Immature natural killer cell (primary cell): ENCODE measurements around the gene PARP3. TPM values are rescaled to one million over a fixed set of nuclear protein-coding genes. Genes with fewer than 3 reads are reported as not detected.
"Not testable (repeated sequence)": the region's sequence is repeated elsewhere in the genome, so short reads cannot be mapped to it uniquely, and the experiment has no call there.

Experiments used
- DNase-seq, 3 donors: peaks; one replicate each; pipeline ENCODE4 v3.0.0; 2022; ENCODE audit warnings: mixed read lengths in 1 of 3
- H3K27ac Mint-ChIP-seq, 6 donors: one replicate each; pipeline ENCODE4 v1.8.0; 2020; ENCODE audit warnings: mixed read lengths in 6 of 6, mild to moderate bottlenecking in 5 of 6, inconsistent platforms in 4 of 6, moderate library complexity in 3 of 6
- H3K27me3 Mint-ChIP-seq, 3 donors: one replicate each; pipeline ENCODE4 v1.8.0; 2020 to 2021; ENCODE audit warnings: low read depth in 3 of 3, mild to moderate bottlenecking in 3 of 3, mixed read lengths in 3 of 3, moderate library complexity in 3 of 3, inconsistent platforms in 1 of 3
- H3K36me3 Mint-ChIP-seq, 3 donors: one replicate each; pipeline ENCODE4 v1.8.0; 2020; ENCODE audit warnings: mixed read lengths in 3 of 3, inconsistent platforms in 2 of 3, mild to moderate bottlenecking in 2 of 3
- H3K4me1 Mint-ChIP-seq, 2 donors: one replicate each; pipeline ENCODE4 v1.8.0; 2020; ENCODE audit warnings: inconsistent platforms in 2 of 2, mild to moderate bottlenecking in 2 of 2, mixed read lengths in 2 of 2, moderate library complexity in 1 of 2
- H3K4me3 Mint-ChIP-seq, 5 donors: one replicate each; pipeline ENCODE4 v1.8.0; 2020; ENCODE audit warnings: mild to moderate bottlenecking in 5 of 5, mixed read lengths in 5 of 5, inconsistent platforms in 3 of 5, moderate library complexity in 3 of 5
- H3K9me3 Mint-ChIP-seq, 6 donors: one replicate each; pipeline ENCODE4 v1.8.0; 2020; ENCODE audit warnings: mild to moderate bottlenecking in 6 of 6, mixed read lengths in 6 of 6, inconsistent platforms in 4 of 6, moderate library complexity in 3 of 6
- polyA plus RNA-seq, 3 donors: library from polyadenylated mRNA; unstranded; fragments of 300-500 nt; fragmentation: Illumina TruSeq; gene quantifications; one replicate each; pipeline ENCODE4 v1.2.3, GENCODE V29; 2021

Gene PARP3
- polyA plus RNA-seq, 3 donors from 2014 or later: 2.3 to 2.9 TPM; not detected in 1

DNA sequence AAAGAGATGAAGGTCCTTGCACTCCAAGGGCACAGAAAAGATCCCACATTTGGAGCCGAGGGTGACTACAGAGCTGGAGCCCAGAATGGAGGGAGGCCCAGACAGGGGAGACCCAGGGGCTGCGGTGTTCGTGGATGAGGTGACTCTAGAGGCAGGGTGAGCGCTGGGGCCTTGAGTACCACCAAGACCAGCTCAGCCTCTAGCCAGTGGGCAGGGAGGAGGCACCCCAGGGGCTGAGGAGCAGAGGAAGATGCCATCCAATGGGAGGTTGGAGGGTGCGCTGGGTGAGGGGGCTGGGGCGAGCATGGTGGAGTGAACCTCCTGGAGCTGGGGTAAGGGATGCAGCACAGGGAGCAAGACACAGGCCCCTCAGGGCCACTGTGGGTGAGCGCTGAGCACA lies 13.7 kb upstream of the PARP3 start:
- H3K4me3 Mint-ChIP-seq: no peak overlapping the region
- H3K27me3 Mint-ChIP-seq: peaks cover 0 to 3% (median 0%) of the 10 kb centered on the region in 3 donors
- no peak overlapping the region for H3K27ac Mint-ChIP-seq
- no peak for DNase-seq
- H3K9me3 Mint-ChIP-seq: peaks cover 0 to 2% (median 0%) of the 10 kb centered on the region in 6 donors
- H3K4me1 Mint-ChIP-seq: no peaks in the 10 kb centered on the region
- peaks cover 0 to 3% (median 0%) of the 10 kb centered on the region in 3 donors for H3K36me3 Mint-ChIP-seq

DNA sequence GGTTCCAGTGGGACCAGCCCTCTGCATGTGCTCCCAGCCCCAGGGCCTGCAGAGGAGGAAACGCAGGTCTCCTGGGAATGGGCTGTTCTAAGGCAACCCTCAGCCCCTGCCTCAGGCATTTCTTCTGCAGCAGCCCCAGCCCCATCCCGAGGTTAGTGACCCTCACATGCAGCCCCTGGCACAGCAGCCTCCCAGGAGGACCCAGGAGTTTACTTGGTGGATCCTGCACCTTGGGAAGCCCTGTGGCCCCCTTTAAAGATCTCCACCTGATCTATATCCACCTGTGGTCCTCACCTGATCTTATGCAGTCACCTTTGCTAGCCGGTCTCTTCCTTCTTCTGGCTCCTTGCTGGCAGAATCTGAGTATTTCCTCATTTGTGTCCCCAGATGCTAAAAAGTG lies 13.2 kb upstream of the PARP3 start:
- H3K4me1 Mint-ChIP-seq, H3K27me3 Mint-ChIP-seq, H3K4me3 Mint-ChIP-seq, DNase-seq, H3K27ac Mint-ChIP-seq, H3K9me3 Mint-ChIP-seq, H3K36me3 Mint-ChIP-seq: not testable (repeated sequence)

DNA sequence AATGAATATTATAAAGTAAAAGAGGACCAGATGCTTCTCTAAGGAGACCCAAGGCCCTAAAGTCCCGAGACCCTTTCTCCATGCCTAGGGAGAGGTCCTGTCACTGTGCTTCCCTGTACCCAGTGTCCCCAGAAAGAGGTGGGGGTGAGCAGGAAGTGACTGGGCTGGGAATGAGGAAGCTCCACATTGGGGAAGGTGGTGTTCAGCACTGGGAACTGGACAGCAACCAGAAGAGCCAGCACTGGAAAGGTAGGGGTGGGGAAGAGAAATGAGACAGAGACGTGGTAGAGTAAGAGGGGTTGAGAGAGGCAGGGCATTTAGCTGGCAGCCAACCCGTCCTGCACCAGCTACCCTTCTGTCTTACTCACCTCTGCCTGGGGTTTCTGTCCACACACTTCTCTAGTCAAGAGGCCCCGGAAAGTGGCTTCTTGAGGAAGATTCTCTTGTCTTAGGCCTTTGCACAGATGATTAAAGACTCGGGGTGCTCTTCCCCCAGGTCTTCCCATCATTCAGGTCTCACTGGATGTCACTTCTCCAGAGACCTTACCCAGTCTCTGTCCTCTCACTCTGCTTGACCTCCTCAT lies 12.7 kb upstream of the PARP3 start:
- H3K4me1 Mint-ChIP-seq: no peaks in the 10 kb centered on the region
- peaks cover 0 to 3% (median 0%) of the 10 kb centered on the region in 3 donors for H3K27me3 Mint-ChIP-seq
- peaks cover 0 to 9% (median 0%) of the 10 kb centered on the region in 3 donors for H3K36me3 Mint-ChIP-seq
- H3K4me3 Mint-ChIP-seq: no peak overlapping the region
- peaks cover 0 to 2% (median 0%) of the 10 kb centered on the region in 6 donors for H3K9me3 Mint-ChIP-seq
- DNase-seq: no peak
- no peak overlapping the region for H3K27ac Mint-ChIP-seq

DNA sequence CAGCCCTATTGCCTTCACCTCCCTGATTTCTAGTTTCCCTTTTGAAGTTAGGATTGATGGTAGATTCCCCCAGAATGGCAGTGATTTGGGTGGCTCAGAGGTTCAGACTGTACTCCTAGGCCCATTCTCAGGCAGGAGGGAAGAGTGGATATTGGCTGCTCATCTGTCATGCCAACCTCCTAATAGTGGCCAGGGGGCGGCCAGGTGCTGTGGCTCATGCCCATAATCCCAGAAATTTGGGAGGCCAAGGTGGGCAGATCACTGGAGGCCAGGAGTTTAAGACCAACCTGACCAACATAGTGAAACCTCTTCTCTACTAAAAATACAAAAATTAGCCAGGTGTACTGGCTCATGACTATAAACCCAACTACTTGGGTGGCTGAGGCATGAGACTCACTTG lies 11.7 kb upstream of the PARP3 start:
- Mint-ChIP-seq H3K27me3 (peaks cover 0 to 3% (median 0%) of the 10 kb centered on the region in 3 donors), H3K9me3 (peaks cover 0 to 2% (median 0%) of the 10 kb centered on the region in 6 donors), H3K36me3 (peaks cover 0 to 12% (median 0%) of the 10 kb centered on the region in 3 donors), H3K27ac (no peak overlapping the region), H3K4me3 (no peak overlapping the region), H3K4me1 (no peaks in the 10 kb centered on the region)
- no peak for DNase-seq

DNA sequence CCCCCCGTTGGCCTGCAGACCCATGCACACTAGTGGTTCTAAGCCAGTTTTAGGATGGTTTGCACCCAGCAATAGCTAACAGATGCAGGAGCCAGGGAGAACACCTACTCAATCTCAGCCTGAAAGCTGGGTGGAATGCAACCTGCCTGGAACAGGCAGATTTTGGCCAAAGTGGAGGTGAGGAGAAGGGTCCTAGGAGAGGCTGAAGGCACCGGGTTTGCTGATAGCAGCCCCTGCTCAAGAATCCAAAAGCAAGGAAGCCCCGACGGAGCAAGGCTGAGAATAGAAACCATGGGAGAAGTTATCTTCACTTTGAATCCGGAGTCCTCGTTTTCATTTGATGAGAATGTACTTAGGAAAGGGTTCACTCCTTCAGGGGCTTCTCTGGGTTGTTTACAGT lies 10.4 kb upstream of the PARP3 start:
- Mint-ChIP-seq H3K4me3 (no peak overlapping the region), H3K4me1 (no peaks in the 10 kb centered on the region), H3K36me3 (peaks cover 0 to 18% (median 2%) of the 10 kb centered on the region in 3 donors), H3K27ac (no peak overlapping the region), H3K9me3 (peaks cover 0 to 2% (median 0%) of the 10 kb centered on the region in 6 donors), H3K27me3 (peaks cover 0 to 3% (median 0%) of the 10 kb centered on the region in 3 donors)
- DNase-seq: no peak

DNA sequence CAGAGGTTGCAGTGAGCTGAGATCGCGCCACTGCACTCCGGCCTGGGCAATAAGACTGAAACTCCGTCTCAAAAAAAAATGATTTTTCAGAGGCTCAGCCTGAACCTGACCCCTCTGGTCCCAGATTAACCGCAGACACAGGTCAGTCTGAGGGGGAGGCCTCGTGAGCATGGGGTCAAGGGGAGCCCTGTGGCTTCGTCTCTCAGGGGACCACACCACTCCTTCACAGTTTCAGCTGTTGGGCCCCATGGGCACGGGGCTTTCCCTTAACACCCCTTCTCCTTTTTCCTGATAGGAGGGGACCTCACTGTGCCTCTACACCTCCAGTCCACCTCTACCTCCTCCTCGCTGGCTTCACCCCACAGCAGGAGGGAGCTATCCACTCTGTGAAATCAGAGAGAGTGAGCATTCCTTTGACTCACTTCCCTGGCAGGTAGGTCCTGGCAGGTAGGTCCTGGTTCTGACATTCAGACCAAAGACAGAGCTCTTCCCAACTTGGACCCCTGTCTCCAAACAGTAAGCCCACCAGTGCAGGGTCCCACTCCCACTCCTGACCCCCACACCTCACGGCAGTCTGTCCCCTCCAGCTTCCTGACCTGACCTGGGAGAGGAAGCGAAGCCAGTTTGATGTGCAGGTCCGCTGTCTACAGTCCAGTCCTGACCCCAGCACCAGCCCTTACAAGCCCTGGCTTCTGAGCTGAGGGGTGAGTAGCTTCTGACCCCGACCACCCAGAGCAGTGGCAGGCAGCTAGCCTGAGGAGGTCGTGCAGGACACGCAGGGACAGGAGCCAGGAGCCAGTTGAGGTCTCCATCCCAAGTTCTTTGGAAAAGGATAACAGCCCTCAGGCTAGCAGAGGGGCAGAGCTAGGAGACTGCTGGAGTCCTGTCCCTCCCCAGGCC lies 9.4 kb upstream of the PARP3 start:
- Mint-ChIP-seq H3K36me3 (peaks cover 0 to 26% (median 4%) of the 10 kb centered on the region in 3 donors), H3K9me3 (peaks cover 0 to 2% (median 0%) of the 10 kb centered on the region in 6 donors), H3K27ac (no peak overlapping the region), H3K27me3 (peaks cover 0 to 3% (median 0%) of the 10 kb centered on the region in 3 donors), H3K4me1 (no peaks in the 10 kb centered on the region), H3K4me3 (no peak overlapping the region)
- no peak for DNase-seq

DNA sequence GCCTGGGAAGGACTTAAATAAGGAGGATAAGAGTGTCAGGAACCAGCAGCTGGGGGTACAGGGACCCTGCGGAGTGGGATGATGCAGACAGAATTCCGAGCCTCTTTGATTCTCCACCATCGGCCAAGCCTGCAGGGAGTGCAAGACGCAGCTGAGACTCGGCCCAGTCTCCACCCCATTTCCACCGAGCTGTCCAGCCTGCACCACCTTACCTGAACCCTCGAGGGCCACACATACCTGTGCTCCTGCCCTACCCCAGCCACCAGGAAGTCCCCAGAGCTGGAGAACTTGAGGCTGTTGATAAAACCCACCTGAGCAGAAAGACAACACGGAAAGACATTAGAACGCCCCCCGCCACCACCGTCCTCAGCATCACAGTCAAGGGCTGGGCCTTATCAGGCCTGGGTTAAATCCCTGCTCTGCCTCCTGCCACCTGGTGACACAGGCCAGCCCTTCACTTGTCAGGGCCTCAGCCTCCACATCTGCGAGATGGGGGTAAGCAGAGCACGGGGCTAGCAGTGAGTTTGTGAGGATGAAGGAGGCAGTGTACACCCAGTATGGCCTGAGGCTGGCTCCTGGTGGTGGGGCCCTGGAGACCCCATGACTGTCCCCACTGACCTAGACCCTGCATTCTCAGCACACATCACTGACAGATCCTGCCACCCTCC lies 8.6 kb upstream of the PARP3 start:
- DNase-seq: no peak
- no peak overlapping the region for H3K27ac Mint-ChIP-seq
- H3K4me1 Mint-ChIP-seq: no peaks in the 10 kb centered on the region
- H3K27me3 Mint-ChIP-seq: no peaks in the 10 kb centered on the region
- no peak overlapping the region for H3K4me3 Mint-ChIP-seq
- H3K9me3 Mint-ChIP-seq: peaks cover 0 to 2% (median 0%) of the 10 kb centered on the region in 6 donors
- peaks cover 0 to 26% (median 4%) of the 10 kb centered on the region in 3 donors for H3K36me3 Mint-ChIP-seq

DNA sequence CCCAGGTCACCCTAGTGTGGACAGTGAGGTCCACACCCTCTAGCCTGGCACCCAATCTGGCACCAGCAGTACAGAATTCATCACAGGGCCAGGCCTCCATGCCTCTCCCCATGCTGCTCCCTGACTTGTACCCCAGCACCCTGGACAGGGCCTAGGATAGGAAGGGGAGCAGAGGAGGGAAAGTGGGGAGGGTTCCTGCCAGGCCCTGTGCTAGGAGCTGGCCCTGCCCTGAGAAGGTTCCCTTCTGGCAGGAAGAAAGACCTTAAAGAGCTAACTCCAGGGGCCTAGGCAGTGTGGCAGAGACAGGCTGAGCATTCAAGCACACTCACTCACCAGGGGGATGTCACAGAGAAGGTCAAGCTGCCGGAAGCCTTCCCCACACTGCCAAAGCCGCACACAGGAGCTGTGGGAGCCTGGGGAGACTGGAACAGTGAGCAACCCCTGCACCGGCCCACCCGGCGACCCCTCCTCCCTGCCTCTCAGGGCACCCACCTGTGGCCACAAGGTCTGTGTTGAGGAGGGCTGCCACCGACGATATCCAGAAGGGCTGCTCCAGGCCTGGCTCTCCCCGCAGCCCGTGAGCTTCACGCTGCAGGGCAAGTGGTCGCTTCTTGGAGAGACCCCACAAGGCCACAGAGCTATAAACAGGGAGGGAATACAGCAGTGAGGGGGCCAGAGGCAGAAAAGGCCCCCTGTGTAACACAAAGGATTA lies 7.9 kb upstream of the PARP3 start:
- H3K27ac Mint-ChIP-seq: no peak overlapping the region
- peaks cover 2 to 3% of the 10 kb centered on the region in 2 donors for H3K4me1 Mint-ChIP-seq
- no peak overlapping the region for H3K4me3 Mint-ChIP-seq
- no peaks in the 10 kb centered on the region for H3K27me3 Mint-ChIP-seq
- peaks cover 0 to 26% (median 4%) of the 10 kb centered on the region in 3 donors for H3K36me3 Mint-ChIP-seq
- H3K9me3 Mint-ChIP-seq: peaks cover 0 to 2% (median 0%) of the 10 kb centered on the region in 6 donors
- DNase-seq: no peak

DNA sequence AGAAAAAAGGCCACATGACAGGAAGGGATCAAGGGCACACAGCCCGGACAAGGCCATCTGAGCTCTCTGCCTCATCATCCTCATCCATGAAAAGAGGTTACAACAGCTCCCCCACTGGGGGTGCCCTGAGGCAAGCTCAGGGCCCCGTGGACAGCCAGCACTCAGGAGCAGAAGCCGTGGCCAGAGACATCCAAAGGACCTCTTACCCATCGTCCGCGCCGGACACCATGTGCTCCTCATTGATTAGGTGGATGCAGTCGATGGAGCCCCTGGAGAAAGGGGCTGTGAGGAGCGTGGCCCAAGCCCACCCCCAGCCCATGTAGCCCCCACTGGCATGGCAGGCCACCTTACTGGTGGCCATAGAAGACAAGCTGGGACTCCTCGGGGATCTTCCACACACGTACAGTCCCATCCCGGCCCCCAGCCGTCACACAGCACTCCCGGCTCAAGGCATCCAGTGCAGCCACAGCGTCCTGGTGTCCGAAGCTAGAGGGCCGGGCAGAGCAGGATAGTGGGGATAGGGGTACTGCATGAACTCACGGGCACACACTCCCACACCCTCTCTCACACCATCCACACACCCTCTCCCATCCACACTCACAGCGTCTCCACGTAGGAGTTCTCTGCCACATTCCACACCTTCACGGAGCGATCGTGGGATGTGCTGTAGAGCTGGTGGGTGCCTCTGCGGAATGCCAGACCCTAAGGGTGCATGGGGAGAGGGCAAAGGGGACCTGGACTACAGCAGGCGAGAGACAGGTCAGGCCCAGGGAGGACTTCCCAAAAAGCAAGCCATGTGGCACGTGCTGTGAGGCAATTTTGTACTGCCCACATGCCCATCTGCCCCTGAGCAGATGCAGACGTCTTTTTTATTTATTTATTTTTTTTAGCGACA lies 6.9 kb upstream of the PARP3 start:
- no peak for DNase-seq
- H3K36me3 Mint-ChIP-seq: peaks cover 0 to 26% (median 4%) of the 10 kb centered on the region in 3 donors
- H3K4me3 Mint-ChIP-seq: no peak overlapping the region
- peaks cover 7% of the 10 kb centered on the region in 2 donors for H3K4me1 Mint-ChIP-seq
- no peak overlapping the region for H3K27ac Mint-ChIP-seq
- H3K9me3 Mint-ChIP-seq: peaks cover 0 to 2% (median 0%) of the 10 kb centered on the region in 6 donors
- no peaks in the 10 kb centered on the region for H3K27me3 Mint-ChIP-seq

DNA sequence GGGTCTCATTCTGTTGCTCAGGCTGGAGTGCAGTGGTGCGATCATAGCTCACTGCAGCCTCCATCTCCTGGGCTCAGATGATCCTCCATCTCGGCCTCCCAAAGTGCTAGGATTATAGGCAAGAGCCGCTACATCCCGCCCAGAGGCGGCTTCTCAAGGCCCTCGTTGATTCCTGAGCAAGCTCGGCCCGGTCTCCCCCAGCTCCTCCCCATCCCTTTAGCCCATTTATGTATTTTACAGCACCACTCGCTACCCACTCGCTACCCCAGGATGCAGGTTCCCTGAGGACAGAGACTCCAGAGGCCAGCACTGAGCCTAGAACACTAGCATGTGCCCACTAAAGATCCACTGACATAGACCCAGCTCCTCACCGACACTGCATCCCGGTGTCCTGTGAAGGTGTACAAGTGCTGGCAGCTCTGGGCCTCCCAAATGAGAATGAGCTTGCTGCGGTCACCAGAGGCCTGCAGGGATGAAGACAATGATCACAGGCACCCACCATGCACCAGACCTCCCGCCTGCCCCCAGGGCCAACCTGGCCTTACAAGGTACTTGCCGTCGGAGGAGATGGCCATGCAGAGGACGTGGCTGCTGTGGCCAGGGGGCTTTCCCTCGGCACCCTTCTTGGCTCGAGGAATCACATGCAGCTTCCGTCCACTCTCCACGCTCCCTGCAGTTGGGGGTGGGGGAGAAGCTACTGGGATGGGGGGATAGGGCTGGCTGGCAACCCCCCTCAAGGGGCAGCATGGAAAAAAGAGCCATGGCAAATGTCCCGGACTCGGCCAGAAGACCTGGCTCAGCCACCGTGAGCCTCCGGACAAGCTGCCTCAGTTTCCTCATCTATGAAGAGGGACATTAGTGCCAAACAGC lies 6.0 kb upstream of the PARP3 start:
- H3K9me3 Mint-ChIP-seq: peaks cover 0 to 2% (median 0%) of the 10 kb centered on the region in 6 donors
- DNase-seq: no peak
- H3K36me3 Mint-ChIP-seq: peaks cover 0 to 26% (median 4%) of the 10 kb centered on the region in 3 donors
- H3K27ac Mint-ChIP-seq: no peak overlapping the region
- no peaks in the 10 kb centered on the region for H3K27me3 Mint-ChIP-seq
- peaks cover 16% of the 10 kb centered on the region in 2 donors for H3K4me1 Mint-ChIP-seq
- H3K4me3 Mint-ChIP-seq: no peak overlapping the region

DNA sequence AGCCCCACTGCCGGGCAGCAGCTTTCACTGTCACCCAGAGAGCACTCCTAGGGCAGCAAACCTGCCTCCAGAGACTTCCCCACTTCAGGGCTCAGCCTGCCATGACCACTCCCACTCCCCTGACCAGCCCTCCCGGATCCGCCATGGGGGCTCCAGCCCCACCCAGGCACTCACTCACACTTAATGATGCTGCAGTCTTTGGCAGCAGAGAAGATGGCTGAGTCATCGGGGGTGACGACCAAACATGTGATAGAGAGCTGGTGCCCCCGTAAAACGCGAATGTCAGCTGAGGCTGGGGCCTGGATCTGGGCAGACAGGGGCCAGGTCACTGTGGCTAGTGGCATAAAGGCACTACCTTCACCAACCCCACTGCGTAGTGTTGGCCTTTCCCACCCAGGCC lies 5.1 kb upstream of the PARP3 start:
- peaks cover 21 to 22% of the 10 kb centered on the region in 2 donors for H3K4me1 Mint-ChIP-seq
- peaks cover 0 to 23% (median 4%) of the 10 kb centered on the region in 3 donors for H3K36me3 Mint-ChIP-seq
- H3K27me3 Mint-ChIP-seq: peaks cover 0 to 3% (median 3%) of the 10 kb centered on the region in 3 donors
- H3K9me3 Mint-ChIP-seq: peaks cover 0 to 2% (median 0%) of the 10 kb centered on the region in 6 donors
- no peak for DNase-seq
- H3K4me3 Mint-ChIP-seq: no peak overlapping the region
- H3K27ac Mint-ChIP-seq: no peak overlapping the region
